Measurements from ENCODE around the gene TM7SF2. TPM values are rescaled to one million over a fixed set of nuclear protein-coding genes. Genes with fewer than 3 reads are reported as not detected.

TM7SF2 gene
- total and polyA plus RNA-seq, 2 of the 13 experiments (the other 11 are each of a cell fraction or from before 2014, with no cell fraction given) = 56.0 to 66.9 TPM

DNA sequence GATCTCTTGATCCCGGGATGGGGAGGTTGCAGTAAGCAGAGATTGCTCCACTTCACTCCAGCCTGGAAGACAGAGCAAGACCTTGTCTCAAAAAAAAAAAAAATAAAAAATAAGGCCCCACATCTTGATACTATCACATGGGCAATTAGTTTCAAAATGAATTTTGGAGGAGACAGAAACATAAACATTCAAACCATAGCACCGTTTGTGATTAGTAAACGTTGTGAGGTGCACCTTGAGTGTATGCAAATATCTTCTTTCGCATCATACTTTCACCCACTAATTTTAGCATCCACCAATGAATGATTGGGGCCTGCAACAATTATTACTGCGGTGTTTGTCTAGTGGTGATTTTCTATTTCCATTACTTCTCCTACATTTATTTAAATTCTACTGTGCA, 47.3 kb downstream of the TM7SF2 start:
- FAIRE-seq = no peak
- Histone ChIP-seq H3K4me2 (ENCODE audit: low read depth, low read length) (no peak overlapping the region), H2AFZ (ENCODE audit: low read length) (no peak overlapping the region), H3K9ac (ENCODE audit: insufficient read depth, low read depth, low read length) (no peak overlapping the region), H4K20me1 (ENCODE audit: insufficient read depth, low read length) (no peaks in the 10 kb centered on the region), H3K27ac (ENCODE audit: extremely low read length, insufficient read depth, low read length) (no peak overlapping the region), H3K79me2 (ENCODE audit: insufficient read depth, low read length) (no peaks in the 10 kb centered on the region), H3K4me1 (ENCODE audit: insufficient read depth, low read length) (peaks cover 11% of the 10 kb centered on the region), H3K27me3 (ENCODE audit: control insufficient read depth in 1 of 2, insufficient read depth in 2 of 2, low read length in 2 of 2) (no peaks in the 10 kb centered on the region), H3K36me3 (replicated peaks in 1 of 2; ENCODE audit: control insufficient read depth in 1 of 2, insufficient read depth in 2 of 2, low read length in 2 of 2) (no peaks in the 10 kb centered on the region), H3K9me3 (ENCODE audit: low read length) (no peaks in the 10 kb centered on the region), H3K4me3 (replicated peaks in 1 of 3; ENCODE audit: insufficient read depth in 1 of 3, low read depth in 2 of 3, low read length in 3 of 3) (no peak overlapping the region)
- no peak for DNase-seq (ENCODE audit: low spot score)
- no TSS peak for BruUV-seq (replicated peaks)
- intact Hi-C loops (cut with micrococcal nuclease; ENCODE audit: unreplicated experiment) (no loop called here), in situ Hi-C loops (cut with HindIII; ENCODE audit: extremely low pct_ligation_motif_present, low pct_unique_long_range_greater_than_20kb) (no loop called here)
- POLR2A ChIA-PET = no interaction called here
- TF ChIP-seq ZFP36 (IDR thresholded peaks at IDR 0.05; ENCODE audit: borderline replicate concordance, low read depth, low read length, partially characterized antibody) = no peak
- ATAC-seq = no peak
- CTCF ChIA-PET (ENCODE audit: low intra/inter-chr PET ratio, low total read pairs) = no interaction called here
- 59% methylated on average over 5 of the region's 5 CpGs for WGBS (ENCODE audit: low lambda C conversion rate)

DNA sequence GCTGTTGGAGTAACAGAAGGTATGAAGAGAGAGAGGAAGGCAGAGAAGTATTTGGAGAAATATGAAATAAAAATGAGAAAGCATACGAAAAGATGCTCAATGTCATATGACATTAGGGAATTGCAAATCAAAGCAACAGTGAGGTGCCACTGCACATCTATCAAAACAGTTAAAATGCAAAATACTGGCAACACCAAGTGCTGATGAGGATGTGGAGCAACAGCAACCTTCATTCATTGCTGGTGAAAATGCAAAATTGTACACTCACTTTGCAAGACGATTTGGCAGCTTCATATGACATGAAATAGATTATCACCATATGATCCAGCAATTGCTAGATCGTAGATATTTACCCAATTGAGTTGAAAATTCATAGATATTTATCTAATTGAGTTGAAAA, 49.0 kb downstream of the TM7SF2 start:
- Histone ChIP-seq H3K36me3 (replicated peaks in 1 of 2; ENCODE audit: control insufficient read depth in 1 of 2, insufficient read depth in 2 of 2, low read length in 2 of 2) (no peaks in the 10 kb centered on the region), H3K9me3 (ENCODE audit: low read length) (no peaks in the 10 kb centered on the region), H4K20me1 (ENCODE audit: insufficient read depth, low read length) (no peaks in the 10 kb centered on the region), H3K4me2 (ENCODE audit: low read depth, low read length) (no peak overlapping the region), H3K4me1 (ENCODE audit: insufficient read depth, low read length) (peaks cover 27% of the 10 kb centered on the region), H3K79me2 (ENCODE audit: insufficient read depth, low read length) (no peaks in the 10 kb centered on the region), H3K9ac (ENCODE audit: insufficient read depth, low read depth, low read length) (no peak overlapping the region), H3K4me3 (replicated peaks in 1 of 3; ENCODE audit: insufficient read depth in 1 of 3, low read depth in 2 of 3, low read length in 3 of 3) (no peak overlapping the region), H2AFZ (ENCODE audit: low read length) (no peak overlapping the region), H3K27ac (ENCODE audit: extremely low read length, insufficient read depth, low read length) (no peak overlapping the region), H3K27me3 (ENCODE audit: control insufficient read depth in 1 of 2, insufficient read depth in 2 of 2, low read length in 2 of 2) (no peaks in the 10 kb centered on the region)
- FAIRE-seq = no peak
- CTCF ChIA-PET (ENCODE audit: low intra/inter-chr PET ratio, low total read pairs) = no interaction called here
- 34% methylated on average over 3 of the region's 3 CpGs for WGBS (ENCODE audit: low lambda C conversion rate)
- intact Hi-C loops (cut with micrococcal nuclease; ENCODE audit: unreplicated experiment) (no loop called here), in situ Hi-C loops (cut with HindIII; ENCODE audit: extremely low pct_ligation_motif_present, low pct_unique_long_range_greater_than_20kb) (no loop called here)
- POLR2A ChIA-PET = no interaction called here
- BruUV-seq (replicated peaks) = no TSS peak
- ATAC-seq = no peak
- no peak for DNase-seq (ENCODE audit: low spot score)
- TF ChIP-seq ZNF24 (IDR thresholded peaks at IDR 0.05) (no peak), DNMT3B (CRISPR knock-in tag; conservative IDR thresholded peaks at IDR 0.05) (no peak), ARID2 (CRISPR knock-in tag; IDR thresholded peaks at IDR 0.05; ENCODE audit: borderline replicate concordance) (no peak), ZNF274 (CRISPR knock-in tag; IDR thresholded peaks at IDR 0.05) (no peak), KLF11 (CRISPR knock-in tag; IDR thresholded peaks at IDR 0.05) (no peak), MYPOP (CRISPR knock-in tag; IDR thresholded peaks at IDR 0.05) (no peak), ZFP62 (CRISPR knock-in tag; IDR thresholded peaks at IDR 0.05) (no peak), NFE2L2 (IDR thresholded peaks at IDR 0.05; ENCODE audit: low read length) (no peak), ZNF451 (CRISPR knock-in tag; IDR thresholded peaks at IDR 0.05) (no peak), SPEN (CRISPR knock-in tag; IDR thresholded peaks at IDR 0.05; ENCODE audit: low read depth) (no peak), NFKB2 (CRISPR knock-in tag; IDR thresholded peaks at IDR 0.05; ENCODE audit: borderline replicate concordance) (no peak), ZNF839 (CRISPR knock-in tag; IDR thresholded peaks at IDR 0.05; ENCODE audit: borderline replicate concordance) (no peak), FOXA1 (IDR thresholded peaks at IDR 0.05) (no peak), FOXA1 (CRISPR knock-in tag; IDR thresholded peaks at IDR 0.05) (no peak)
- TF ChIP-seq, protein P1, sequence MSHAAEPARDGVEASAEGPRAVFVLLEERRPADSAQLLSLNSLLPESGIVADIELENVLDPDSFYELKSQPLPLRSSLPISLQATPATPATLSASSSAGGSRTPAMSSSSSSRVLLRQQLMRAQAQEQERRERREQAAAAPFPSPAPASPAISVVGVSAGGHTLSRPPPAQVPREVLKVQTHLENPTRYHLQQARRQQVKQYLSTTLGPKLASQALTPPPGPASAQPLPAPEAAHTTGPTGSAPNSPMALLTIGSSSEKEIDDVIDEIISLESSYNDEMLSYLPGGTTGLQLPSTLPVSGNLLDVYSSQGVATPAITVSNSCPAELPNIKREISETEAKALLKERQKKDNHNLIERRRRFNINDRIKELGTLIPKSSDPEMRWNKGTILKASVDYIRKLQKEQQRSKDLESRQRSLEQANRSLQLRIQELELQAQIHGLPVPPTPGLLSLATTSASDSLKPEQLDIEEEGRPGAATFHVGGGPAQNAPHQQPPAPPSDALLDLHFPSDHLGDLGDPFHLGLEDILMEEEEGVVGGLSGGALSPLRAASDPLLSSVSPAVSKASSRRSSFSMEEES (CRISPR knock-in tag; IDR thresholded peaks at IDR 0.05) = no peak
- TF ChIP-seq, protein P2, sequence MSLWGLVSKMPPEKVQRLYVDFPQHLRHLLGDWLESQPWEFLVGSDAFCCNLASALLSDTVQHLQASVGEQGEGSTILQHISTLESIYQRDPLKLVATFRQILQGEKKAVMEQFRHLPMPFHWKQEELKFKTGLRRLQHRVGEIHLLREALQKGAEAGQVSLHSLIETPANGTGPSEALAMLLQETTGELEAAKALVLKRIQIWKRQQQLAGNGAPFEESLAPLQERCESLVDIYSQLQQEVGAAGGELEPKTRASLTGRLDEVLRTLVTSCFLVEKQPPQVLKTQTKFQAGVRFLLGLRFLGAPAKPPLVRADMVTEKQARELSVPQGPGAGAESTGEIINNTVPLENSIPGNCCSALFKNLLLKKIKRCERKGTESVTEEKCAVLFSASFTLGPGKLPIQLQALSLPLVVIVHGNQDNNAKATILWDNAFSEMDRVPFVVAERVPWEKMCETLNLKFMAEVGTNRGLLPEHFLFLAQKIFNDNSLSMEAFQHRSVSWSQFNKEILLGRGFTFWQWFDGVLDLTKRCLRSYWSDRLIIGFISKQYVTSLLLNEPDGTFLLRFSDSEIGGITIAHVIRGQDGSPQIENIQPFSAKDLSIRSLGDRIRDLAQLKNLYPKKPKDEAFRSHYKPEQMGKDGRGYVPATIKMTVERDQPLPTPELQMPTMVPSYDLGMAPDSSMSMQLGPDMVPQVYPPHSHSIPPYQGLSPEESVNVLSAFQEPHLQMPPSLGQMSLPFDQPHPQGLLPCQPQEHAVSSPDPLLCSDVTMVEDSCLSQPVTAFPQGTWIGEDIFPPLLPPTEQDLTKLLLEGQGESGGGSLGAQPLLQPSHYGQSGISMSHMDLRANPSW (CRISPR knock-in tag; IDR thresholded peaks at IDR 0.05; ENCODE audit: borderline replicate concordance) = no peak

Measured in HepG2 (cell line).